Mesendoderm (in vitro differentiated cells): ENCODE measurements around the gene TBC1D24.
A peak's percentile ranks its signal among the peaks of the same experiment; 100 is the strongest.
"Not testable (repeated sequence)": the region's sequence is repeated elsewhere in the genome, so short reads cannot be mapped to it uniquely, and the experiment has no call there.

Source experiments
- DNase-seq: peaks from one replicate; pipeline ENCODE4 v3.0.0; 2013
- H2AK5ac ChIP-seq: 2 replicates; pipeline ENCODE4 v1.6.1; 2013; ENCODE audit warnings: low read length, inconsistent platforms
- H2BK120ac ChIP-seq: 2 replicates; pipeline ENCODE4 v1.6.1; 2013; ENCODE audit warnings: low read depth, mild to moderate bottlenecking, low read length, moderate library complexity, mixed read lengths
- H2BK15ac ChIP-seq: replicated peaks from 2 replicates; pipeline ENCODE4 v1.6.1; 2013; ENCODE audit warnings: low read depth, mild to moderate bottlenecking, moderate library complexity
- H2BK5ac ChIP-seq: 2 replicates; pipeline ENCODE4 v1.6.1; 2013; ENCODE audit warnings: low read length, inconsistent platforms
- H3K18ac ChIP-seq: 2 replicates; pipeline ENCODE4 v1.6.1; 2013; ENCODE audit warnings: mild to moderate bottlenecking, low read length, mixed read lengths
- H3K23ac ChIP-seq: one replicate; pipeline ENCODE4 v1.6.1; 2013; ENCODE audit warnings: low read length
- H3K27ac ChIP-seq: 2 replicates; pipeline ENCODE4 v1.5.1; 2013; ENCODE audit warnings: low read depth, mild to moderate bottlenecking, inconsistent platforms, low read length, moderate library complexity
- H3K27me3 ChIP-seq: 2 replicates; pipeline ENCODE4 v1.6.1; 2013; ENCODE audit warnings: low read length, control low read depth, mild to moderate bottlenecking, inconsistent platforms; ENCODE audit not compliant: insufficient read depth, poor library complexity
- H3K36me3 ChIP-seq: 2 replicates; pipeline ENCODE4 v1.6.1; 2013; ENCODE audit warnings: low read length, inconsistent platforms; ENCODE audit not compliant: control insufficient read depth, insufficient read depth
- H3K4ac ChIP-seq: one replicate; pipeline ENCODE4 v1.6.1; 2013; ENCODE audit warnings: low read depth, mild to moderate bottlenecking, low read length, moderate library complexity
- H3K4me1 ChIP-seq: 2 replicates; pipeline ENCODE4 v1.6.1; 2013; ENCODE audit warnings: low read depth, low read length, inconsistent platforms; ENCODE audit not compliant: control insufficient read depth
- H3K4me2 ChIP-seq: 2 replicates; pipeline ENCODE4 v1.6.1; 2013; ENCODE audit warnings: low read length
- H3K4me3 ChIP-seq: 2 replicates; pipeline ENCODE4 v1.5.1; 2013; ENCODE audit warnings: mild to moderate bottlenecking, low read length
- H3K56ac ChIP-seq: one replicate; pipeline ENCODE4 v1.6.1; 2013; ENCODE audit warnings: low read length
- H3K79me1 ChIP-seq: 2 replicates; pipeline ENCODE4 v1.6.1; 2013; ENCODE audit warnings: low read length, inconsistent platforms
- H3K79me2 ChIP-seq: 2 replicates; pipeline ENCODE4 v1.6.1; 2013; ENCODE audit warnings: mild to moderate bottlenecking, low read length; ENCODE audit not compliant: control insufficient read depth, insufficient read depth
- H3K9ac ChIP-seq: 2 replicates; pipeline ENCODE4 v1.6.1; 2013; ENCODE audit warnings: low read length, inconsistent platforms
- H4K5ac ChIP-seq: one replicate; pipeline ENCODE4 v1.6.1; 2013; ENCODE audit warnings: low read length
- H4K8ac ChIP-seq: one replicate; pipeline ENCODE4 v1.6.1; 2013; ENCODE audit warnings: low read depth, mild to moderate bottlenecking, control low read depth, low read length, moderate library complexity
- WGBS: extraction: QIAGEN DNeasy Blood & Tissue Kit; methylation state at CpG from one replicate; pipeline ENCODE4 v1.1.7; 2013; ENCODE audit warnings: low lambda C conversion rate, missing lambda C conversion rate; ENCODE audit not compliant: insufficient coverage; ENCODE audit errors: extremely low coverage; 5-methylcytosine and 5-hydroxymethylcytosine counted together

TBC1D24 gene

DNA sequence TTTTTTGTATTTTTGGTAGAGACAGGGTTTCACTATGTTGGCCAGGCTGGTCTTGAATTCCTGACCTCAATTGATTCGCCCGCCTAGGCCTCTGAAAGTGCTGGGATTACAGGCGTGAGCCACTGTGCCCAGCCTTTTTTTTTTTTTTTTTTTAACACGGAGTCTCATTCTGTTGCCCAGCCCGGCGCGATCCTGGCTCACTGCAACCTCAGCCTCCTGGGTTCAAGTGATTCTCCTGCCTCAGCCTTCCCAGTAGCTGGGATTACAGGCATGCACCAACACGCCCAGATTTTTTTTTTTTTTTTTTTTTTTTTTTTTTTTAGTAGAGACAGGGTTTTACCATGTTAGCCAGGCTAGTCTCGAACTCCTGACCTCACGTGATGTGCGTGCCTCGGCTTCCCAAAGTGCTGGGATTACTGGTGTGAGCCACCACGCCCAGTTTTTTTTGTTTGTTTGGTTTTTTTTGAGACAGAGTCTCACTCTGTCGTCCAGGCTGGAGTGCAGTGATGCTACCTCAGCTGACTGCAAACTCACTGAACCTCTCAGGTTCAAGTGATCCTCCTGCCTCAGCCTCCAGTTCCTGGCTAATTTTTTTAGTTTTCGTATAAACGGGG lies 58.3 kb downstream of the TBC1D24 start:
- H3K9ac ChIP-seq, H2BK5ac ChIP-seq, H2BK15ac ChIP-seq, H4K5ac ChIP-seq, H3K79me1 ChIP-seq, DNase-seq, H4K8ac ChIP-seq, H3K36me3 ChIP-seq, H3K23ac ChIP-seq, H3K79me2 ChIP-seq, H2AK5ac ChIP-seq, H3K27me3 ChIP-seq, H3K4me2 ChIP-seq, H2BK120ac ChIP-seq, H3K4me3 ChIP-seq, H3K18ac ChIP-seq, H3K4me1 ChIP-seq, H3K4ac ChIP-seq, H3K27ac ChIP-seq: not testable (repeated sequence)
- H3K56ac ChIP-seq: peak overlapping the region; percentile 89
- WGBS: no CpG with 5 or more reads among the region's 16 CpGs

- H3K79me2 ChIP-seq: no peaks in the 10 kb centered on the region
- no peak overlapping the region for H2BK5ac ChIP-seq
- no peaks in the 10 kb centered on the region for H3K36me3 ChIP-seq
- H3K56ac ChIP-seq: no peak overlapping the region
- peaks cover 2% of the 10 kb centered on the region for H3K4me1 ChIP-seq
- no peak overlapping the region for H3K4me2 ChIP-seq
- no peak overlapping the region for H2AK5ac ChIP-seq
- no peaks in the 10 kb centered on the region for H3K79me1 ChIP-seq
- H3K4ac ChIP-seq: no peak overlapping the region
- H2BK120ac ChIP-seq: no peak overlapping the region
- WGBS: no CpG with 5 or more reads among the region's 11 CpGs
- no peak overlapping the region for H3K23ac ChIP-seq
- no peak for DNase-seq
- no peak overlapping the region for H4K5ac ChIP-seq
- no peak overlapping the region for H3K4me3 ChIP-seq
- H3K27ac ChIP-seq: no peak overlapping the region
- no peaks in the 10 kb centered on the region for H3K27me3 ChIP-seq
- H3K18ac ChIP-seq: no peak overlapping the region
- no peak overlapping the region for H4K8ac ChIP-seq
- no peak overlapping the region for H2BK15ac ChIP-seq
- H3K9ac ChIP-seq: no peak overlapping the region
Measured at GRCh38 chr16:2533912-2534311, 59.0 kb downstream of the TBC1D24 start.

DNA sequence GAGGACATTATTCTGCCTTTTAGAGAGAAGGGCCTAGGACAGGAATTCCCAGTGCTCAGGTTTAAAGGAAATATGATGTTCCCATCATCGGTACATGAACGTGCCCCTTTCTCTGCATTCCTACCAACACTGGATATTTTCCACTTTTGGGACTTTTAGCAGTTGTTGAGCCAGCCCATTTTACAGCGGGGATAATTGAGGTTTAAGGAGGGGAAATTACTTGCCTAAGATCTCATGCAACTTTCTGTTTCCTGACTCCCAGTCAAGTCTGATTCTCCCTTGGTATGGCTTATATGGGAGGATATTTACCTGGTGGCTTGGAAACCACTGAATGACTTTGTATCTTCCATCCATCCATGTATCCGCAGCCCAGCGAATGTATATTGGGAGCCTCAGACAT lies 59.4 kb downstream of the TBC1D24 start:
- not testable (repeated sequence) for H2AK5ac ChIP-seq, H3K23ac ChIP-seq, H3K79me1 ChIP-seq, H3K56ac ChIP-seq, H3K4ac ChIP-seq, H4K8ac ChIP-seq, H3K27ac ChIP-seq, H3K27me3 ChIP-seq, H3K4me2 ChIP-seq, DNase-seq, H3K36me3 ChIP-seq, H3K79me2 ChIP-seq, H3K9ac ChIP-seq, H3K4me1 ChIP-seq, H2BK120ac ChIP-seq, H2BK15ac ChIP-seq, H2BK5ac ChIP-seq, H4K5ac ChIP-seq, H3K18ac ChIP-seq, H3K4me3 ChIP-seq
- no CpG with 5 or more reads among the region's 5 CpGs for WGBS

DNA sequence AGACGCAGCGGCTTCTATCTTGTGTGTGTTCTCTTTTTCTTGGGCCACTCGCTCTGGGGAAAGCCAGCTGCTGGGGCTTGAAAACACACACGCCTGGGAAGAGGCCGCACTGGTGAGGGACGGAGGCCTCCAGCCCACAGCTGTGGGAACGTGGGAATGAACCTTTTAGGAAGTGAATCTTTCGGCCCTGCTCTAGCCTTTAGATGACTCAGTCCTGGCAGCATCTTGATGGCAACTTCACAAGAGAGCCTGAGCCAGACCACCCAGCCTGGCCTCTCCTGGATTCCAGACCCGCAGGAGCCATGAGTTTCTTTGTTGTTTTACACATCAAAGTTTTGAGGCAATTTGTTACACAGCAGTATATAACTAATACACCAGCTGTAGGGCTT lies 60.7 kb downstream of the TBC1D24 start:
- Histone ChIP-seq H3K4ac (no peak overlapping the region), H3K4me1 (peaks cover 2% of the 10 kb centered on the region), H3K56ac (no peak overlapping the region), H2BK5ac (no peak overlapping the region), H3K27ac (no peak overlapping the region), H3K23ac (no peak overlapping the region), H3K18ac (no peak overlapping the region), H3K27me3 (no peaks in the 10 kb centered on the region), H3K36me3 (no peaks in the 10 kb centered on the region), H3K79me1 (peaks cover 4% of the 10 kb centered on the region), H2BK120ac (no peak overlapping the region), H3K4me3 (no peak overlapping the region), H2BK15ac (no peak overlapping the region), H2AK5ac (no peak overlapping the region), H3K9ac (no peak overlapping the region), H4K8ac (no peak overlapping the region), H3K79me2 (peaks cover 7% of the 10 kb centered on the region), H4K5ac (no peak overlapping the region), H3K4me2 (no peak overlapping the region)
- no peak for DNase-seq
- WGBS: no CpG with 5 or more reads among the region's 9 CpGs

GRCh38 chr16:2537451-2538379 lies 62.8 kb downstream of the TBC1D24 start, which contains the start of gene PDPK1:
TSS of gene PDPK1 (plus strand) at chr16:2538021. CDS start at chr16:2538113, 92 bp downstream.
- H3K79me2 ChIP-seq: peaks cover 10% of the 10 kb centered on the region
- H2AK5ac ChIP-seq: no peak within 1 kb of the TSS
- H3K4me3 ChIP-seq: peak within 1 kb of the TSS; percentile 69
- no CpG with 5 or more reads among the region's 126 CpGs for WGBS
- no peak within 1 kb of the TSS for H2BK5ac ChIP-seq
- DNase-seq: peak; percentile 97
- peak within 1 kb of the TSS; percentile 71 for H3K4me2 ChIP-seq
- no peak within 1 kb of the TSS for H3K23ac ChIP-seq
- peak within 1 kb of the TSS; percentile 82 for H4K8ac ChIP-seq
- no peaks in the 10 kb centered on the region for H3K27me3 ChIP-seq
- H3K4me1 ChIP-seq: no peaks in the 10 kb centered on the region
- no peak within 1 kb of the TSS for H2BK15ac ChIP-seq
- no peaks in the 10 kb centered on the region for H3K36me3 ChIP-seq
- H3K4ac ChIP-seq: no peak within 1 kb of the TSS
- H3K56ac ChIP-seq: peak within 1 kb of the TSS; percentile 89
- H3K9ac ChIP-seq: peak within 1 kb of the TSS; percentile 77
- H3K27ac ChIP-seq: peak within 1 kb of the TSS; percentile 81
- no peak within 1 kb of the TSS for H4K5ac ChIP-seq
- peaks cover 4% of the 10 kb centered on the region for H3K79me1 ChIP-seq
- peak within 1 kb of the TSS; percentile 99 for H3K18ac ChIP-seq
- H2BK120ac ChIP-seq: no peak within 1 kb of the TSS
